Activated naive CD8-positive, alpha-beta T cell treated with anti-CD3 and anti-CD28 coated beads for 36 hours (primary cell): Measurements from ENCODE around the gene RANBP2. TPM values are rescaled to one million over a fixed set of nuclear protein-coding genes. Genes with fewer than 3 reads are reported as not detected.

Experiments used
- DNase-seq: peaks from one replicate; pipeline ENCODE4 v3.0.0; 2021
- H3K27ac Mint-ChIP-seq: one replicate; pipeline ENCODE4 v1.8.0; 2022; ENCODE audit warnings: mild to moderate bottlenecking, moderate library complexity, mixed read lengths
- H3K27me3 Mint-ChIP-seq: one replicate; pipeline ENCODE4 v1.8.0; 2022; ENCODE audit warnings: mild to moderate bottlenecking, mixed read lengths
- H3K36me3 Mint-ChIP-seq: one replicate; pipeline ENCODE4 v1.8.0; 2021; ENCODE audit warnings: mild to moderate bottlenecking, mixed read lengths
- H3K4me1 Mint-ChIP-seq: one replicate; pipeline ENCODE4 v1.8.0; 2021; ENCODE audit warnings: mixed read lengths
- H3K4me3 Mint-ChIP-seq: one replicate; pipeline ENCODE4 v1.8.0; 2022; ENCODE audit warnings: mild to moderate bottlenecking, moderate library complexity, mixed read lengths
- H3K9me3 Mint-ChIP-seq: one replicate; pipeline ENCODE4 v1.8.0; 2022; ENCODE audit warnings: mixed read lengths
- total RNA-seq, 2 experiments: library from RNA; stranded (reverse); gene quantifications; one replicate each; pipeline ENCODE4 v1.2.3, GENCODE V29; 2021

The RANBP2 gene
- total RNA-seq, 2 experiments from 2014 or later, result 78.5 to 81.4 TPM

DNA sequence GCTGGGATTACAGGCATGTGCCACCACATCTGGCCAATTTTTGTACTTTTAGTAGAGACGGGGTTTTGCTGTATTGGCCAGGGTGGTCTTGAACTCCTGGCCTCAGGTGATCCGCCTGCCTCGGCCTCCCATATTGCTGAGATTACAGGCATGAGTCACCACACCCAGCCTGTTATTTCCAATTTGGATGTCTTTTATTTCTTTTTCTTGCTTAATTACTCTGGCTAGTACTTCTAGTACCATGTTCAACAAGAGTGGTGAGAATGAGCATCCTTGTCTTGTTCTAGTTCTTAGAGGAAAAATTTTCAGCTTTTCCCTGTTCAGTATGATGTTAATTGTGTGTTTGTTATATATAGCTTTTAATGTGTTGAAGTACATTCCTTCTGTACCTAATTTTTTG, 90.7 kb downstream of the RANBP2 start:
- Mint-ChIP-seq H3K4me3 (no peak overlapping the region), H3K4me1 (no peaks in the 10 kb centered on the region), H3K9me3 (peaks cover 15% of the 10 kb centered on the region), H3K27ac (no peak overlapping the region), H3K27me3 (no peaks in the 10 kb centered on the region), H3K36me3 (peaks cover 60% of the 10 kb centered on the region)
- no peak for DNase-seq

DNA sequence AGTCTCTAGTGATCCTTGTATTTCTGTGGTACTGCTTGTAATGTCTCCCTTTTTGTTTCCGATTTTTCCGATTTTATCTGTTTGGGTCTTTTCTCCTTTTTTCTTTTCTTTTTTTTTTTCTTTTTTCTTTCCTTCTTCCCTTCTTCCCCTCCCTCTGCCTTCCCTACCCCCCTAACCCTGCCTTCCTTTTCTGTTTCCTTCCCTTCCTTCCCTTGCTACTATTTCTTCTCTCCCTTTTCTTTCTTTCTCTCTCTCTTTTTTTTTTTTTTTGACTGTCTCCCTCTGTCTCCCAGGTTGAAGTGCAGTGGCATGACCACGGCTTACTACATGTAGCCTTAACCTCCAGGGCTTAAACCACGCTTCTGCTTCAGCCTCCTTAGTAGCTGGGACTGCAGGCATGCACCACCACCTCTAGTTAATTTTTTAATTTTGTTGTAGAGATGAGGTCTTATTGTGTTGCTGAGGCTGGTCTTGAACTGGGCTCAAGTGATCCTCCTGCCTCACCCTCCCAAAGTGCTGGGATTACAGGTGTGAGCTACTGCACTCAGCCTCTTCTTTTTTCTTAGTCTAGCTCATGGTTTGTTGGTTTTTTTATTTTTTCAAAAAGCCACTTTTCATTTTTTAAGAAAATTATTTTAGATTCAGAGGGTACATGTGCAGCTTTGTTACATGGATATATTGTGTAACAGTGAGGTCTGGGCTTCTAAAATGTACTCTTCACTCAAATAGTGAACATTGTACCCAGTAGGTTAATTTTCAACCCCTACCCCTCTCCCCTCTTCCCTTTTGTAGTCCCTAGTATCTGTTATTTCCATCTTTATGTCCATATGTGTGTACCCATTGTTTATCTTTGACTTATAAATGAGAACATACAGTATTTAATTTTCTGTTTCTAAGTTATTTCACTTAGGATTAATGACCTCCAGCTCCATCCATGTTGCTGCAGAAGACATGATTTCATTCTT, 92.0 kb downstream of the RANBP2 start:
- Mint-ChIP-seq H3K27me3 (no peaks in the 10 kb centered on the region), H3K36me3 (peaks cover 60% of the 10 kb centered on the region), H3K9me3 (peaks cover 15% of the 10 kb centered on the region), H3K27ac (no peak overlapping the region), H3K4me3 (no peak overlapping the region), H3K4me1 (no peaks in the 10 kb centered on the region)
- DNase-seq, result no peak

DNA sequence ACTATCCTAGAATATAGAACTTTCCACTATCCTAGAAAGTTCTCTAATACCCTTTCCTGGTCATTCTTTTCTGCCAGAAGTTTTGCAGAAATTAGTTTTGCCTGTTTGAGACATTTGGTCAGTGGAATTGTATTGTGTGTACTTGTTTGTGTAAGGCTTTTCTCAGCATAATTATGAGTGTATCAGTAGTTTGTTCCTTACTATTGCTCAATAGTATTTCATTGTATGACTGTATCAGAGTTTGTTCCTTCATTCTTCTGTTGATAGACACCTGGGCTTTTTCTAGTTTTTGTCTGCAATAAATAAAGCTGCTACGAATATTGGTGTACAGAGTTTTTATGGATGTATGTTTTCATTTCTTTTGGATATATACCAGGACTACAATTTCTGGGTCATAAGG, 94.5 kb downstream of the RANBP2 start:
- peaks cover 60% of the 10 kb centered on the region for H3K36me3 Mint-ChIP-seq
- no peak overlapping the region for H3K4me3 Mint-ChIP-seq
- no peaks in the 10 kb centered on the region for H3K27me3 Mint-ChIP-seq
- no peak for DNase-seq
- H3K27ac Mint-ChIP-seq, result no peak overlapping the region
- no peaks in the 10 kb centered on the region for H3K4me1 Mint-ChIP-seq
- H3K9me3 Mint-ChIP-seq, result peaks cover 10% of the 10 kb centered on the region

DNA sequence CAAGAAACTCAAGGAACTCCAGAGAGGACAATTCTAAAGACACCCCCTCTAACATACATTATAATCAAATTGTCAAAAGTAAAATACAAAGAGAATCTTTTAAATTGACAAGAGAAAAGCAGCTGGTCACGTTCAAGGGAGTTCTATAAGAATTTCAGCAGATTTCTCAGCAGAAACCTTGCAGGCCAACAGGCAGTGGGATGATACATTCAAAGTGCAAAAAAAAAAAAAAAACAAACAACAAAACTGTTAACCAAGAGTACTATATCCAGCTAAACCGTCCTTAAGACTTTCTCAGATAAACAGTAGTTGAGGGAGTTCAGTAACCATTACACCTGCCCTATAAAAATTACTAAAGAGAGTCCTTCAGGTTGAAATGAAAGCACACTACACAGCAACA, 101.2 kb downstream of the RANBP2 start:
- no peaks in the 10 kb centered on the region for H3K27me3 Mint-ChIP-seq
- DNase-seq, result no peak
- H3K27ac Mint-ChIP-seq, result no peak overlapping the region
- peaks cover 10% of the 10 kb centered on the region for H3K9me3 Mint-ChIP-seq
- no peaks in the 10 kb centered on the region for H3K4me1 Mint-ChIP-seq
- H3K36me3 Mint-ChIP-seq, result peaks cover 51% of the 10 kb centered on the region
- no peak overlapping the region for H3K4me3 Mint-ChIP-seq

DNA sequence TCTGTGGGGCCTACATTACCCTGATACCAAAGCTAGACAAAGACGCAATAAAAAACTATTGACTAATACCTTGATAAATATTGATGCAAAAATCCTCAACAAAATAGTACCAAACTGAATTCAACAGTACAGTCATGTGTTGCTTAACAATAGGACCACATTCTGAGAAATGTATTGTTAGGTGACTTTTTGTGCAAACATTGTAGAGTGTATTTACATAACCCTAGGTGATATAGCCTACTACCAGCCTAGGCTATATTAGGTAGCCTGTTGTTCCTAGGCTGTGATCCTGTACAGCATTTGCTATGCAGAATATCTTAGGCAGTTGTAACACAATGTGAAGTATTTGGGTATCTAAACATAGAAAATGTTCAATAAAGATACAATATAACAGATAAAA, 104.0 kb downstream of the RANBP2 start:
- Mint-ChIP-seq H3K27me3 (no peaks in the 10 kb centered on the region), H3K36me3 (peaks cover 30% of the 10 kb centered on the region), H3K9me3 (peaks cover 10% of the 10 kb centered on the region), H3K4me3 (no peak overlapping the region), H3K4me1 (no peaks in the 10 kb centered on the region), H3K27ac (no peak overlapping the region)
- DNase-seq, result no peak

DNA sequence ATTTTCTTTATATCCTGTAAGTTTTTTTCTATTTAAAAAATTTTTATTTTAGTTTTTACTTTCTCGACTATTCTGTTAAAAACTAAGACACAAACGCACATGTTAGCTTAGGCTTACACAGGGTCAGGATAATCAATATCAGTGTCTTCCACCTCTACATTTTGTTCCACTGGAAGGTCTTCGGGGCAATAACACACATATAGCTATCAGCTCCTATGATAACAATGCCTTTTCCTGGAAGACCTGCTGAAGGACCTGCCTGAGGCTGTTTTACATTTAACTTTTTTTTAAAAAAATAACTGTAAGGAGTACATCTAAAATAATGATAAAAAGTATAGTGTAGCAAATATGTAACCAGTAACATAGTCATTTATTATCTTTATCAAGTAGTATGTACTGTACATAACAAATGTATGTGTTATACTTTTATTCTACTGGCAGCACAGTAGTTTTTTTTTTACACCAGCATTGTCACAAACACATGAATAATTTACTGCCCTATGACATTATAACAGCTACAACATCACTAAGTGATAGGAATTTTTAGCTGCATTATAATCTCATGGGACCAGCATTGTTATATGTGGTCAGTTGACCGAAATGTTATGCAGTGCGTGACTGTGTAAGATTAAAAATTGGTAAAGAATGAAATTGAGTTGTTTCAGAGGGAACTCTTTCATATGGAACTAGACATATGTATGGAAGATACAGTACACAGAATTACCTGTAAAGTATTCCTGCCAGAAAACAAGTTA, 105.2 kb downstream of the RANBP2 start:
- Mint-ChIP-seq H3K4me1 (no peaks in the 10 kb centered on the region), H3K9me3 (peaks cover 7% of the 10 kb centered on the region), H3K27me3 (no peaks in the 10 kb centered on the region), H3K36me3 (peaks cover 22% of the 10 kb centered on the region), H3K4me3 (no peak overlapping the region), H3K27ac (no peak overlapping the region)
- no peak for DNase-seq

DNA sequence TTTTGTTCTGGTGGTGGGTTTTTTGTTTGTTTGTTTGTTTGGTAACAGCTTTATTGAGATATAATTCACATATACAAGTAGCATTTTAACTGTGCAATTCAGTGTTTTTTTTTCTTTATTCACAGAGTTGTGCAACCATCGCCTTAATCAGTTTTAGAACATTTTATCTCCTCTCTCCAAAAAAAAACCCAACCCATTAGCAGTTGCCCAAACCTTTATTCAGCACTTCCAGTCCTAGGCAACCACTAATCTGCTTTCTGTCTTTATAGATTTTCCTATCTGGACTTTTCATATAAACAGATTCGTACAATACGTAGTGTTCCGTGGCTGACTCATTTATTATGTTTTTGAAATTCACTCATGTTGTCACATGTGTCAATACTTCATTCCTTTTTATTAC, 106.0 kb downstream of the RANBP2 start:
- Mint-ChIP-seq H3K4me1 (no peaks in the 10 kb centered on the region), H3K36me3 (peaks cover 14% of the 10 kb centered on the region), H3K9me3 (no peaks in the 10 kb centered on the region), H3K27ac (no peak overlapping the region), H3K4me3 (no peak overlapping the region), H3K27me3 (no peaks in the 10 kb centered on the region)
- DNase-seq, result no peak

DNA sequence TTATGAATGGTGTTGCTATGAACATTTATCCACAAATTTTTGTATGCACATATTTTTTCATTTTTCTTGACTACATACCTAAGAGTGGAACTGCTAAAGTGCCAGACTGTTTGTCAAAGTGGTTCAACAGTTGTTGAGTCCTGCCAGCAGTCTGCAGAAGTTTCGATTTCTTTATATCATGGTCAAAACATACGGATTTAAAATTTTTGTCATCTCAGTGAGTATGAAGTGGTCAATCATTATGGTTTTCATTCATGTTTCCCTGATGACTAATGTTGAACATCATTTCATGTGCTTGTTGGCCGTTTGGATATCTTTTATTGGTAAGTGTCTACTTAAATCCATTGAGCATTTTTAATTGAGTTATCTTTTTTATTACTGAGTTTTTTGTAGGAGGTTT, 106.5 kb downstream of the RANBP2 start:
- Mint-ChIP-seq H3K4me1 (no peaks in the 10 kb centered on the region), H3K4me3 (no peak overlapping the region), H3K27ac (no peak overlapping the region), H3K9me3 (no peaks in the 10 kb centered on the region), H3K27me3 (no peaks in the 10 kb centered on the region), H3K36me3 (peaks cover 11% of the 10 kb centered on the region)
- no peak for DNase-seq

DNA sequence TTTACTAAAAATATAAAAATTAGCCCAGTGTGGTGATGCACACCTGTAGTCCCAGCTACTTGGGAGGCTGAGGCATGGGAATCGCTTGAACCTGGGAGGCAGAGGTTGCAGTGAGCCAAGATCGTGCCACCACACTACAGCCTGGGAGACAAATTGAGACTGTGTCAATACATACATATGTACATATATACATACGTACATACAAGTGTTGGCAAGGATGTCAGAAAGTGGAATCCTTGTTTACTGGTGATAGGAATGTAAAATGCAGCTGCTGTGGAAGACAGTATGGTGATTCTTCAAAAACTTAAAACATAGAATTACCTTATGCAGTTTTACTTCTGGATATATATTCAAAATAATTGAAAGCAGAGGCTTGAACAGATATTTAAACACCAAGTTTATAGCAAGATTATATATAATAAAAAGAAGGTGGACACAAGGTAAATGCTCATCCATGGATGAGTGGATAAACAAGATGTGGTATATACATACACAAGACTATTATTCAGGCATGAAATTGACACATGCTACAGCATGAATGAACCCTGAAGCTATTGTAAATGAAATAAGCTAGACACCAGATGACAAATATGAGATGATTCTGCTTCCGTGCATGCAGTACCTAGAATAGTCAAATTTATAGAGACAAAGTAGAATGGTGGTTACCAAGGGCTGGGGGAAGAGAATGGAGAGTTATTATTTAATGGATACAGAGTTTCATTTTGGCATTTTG, 110.5 kb downstream of the RANBP2 start:
- Mint-ChIP-seq H3K27ac (no peak overlapping the region), H3K4me1 (peaks cover 7% of the 10 kb centered on the region), H3K27me3 (no peaks in the 10 kb centered on the region), H3K9me3 (no peaks in the 10 kb centered on the region), H3K36me3 (peaks cover 11% of the 10 kb centered on the region), H3K4me3 (no peak overlapping the region)
- no peak for DNase-seq

DNA sequence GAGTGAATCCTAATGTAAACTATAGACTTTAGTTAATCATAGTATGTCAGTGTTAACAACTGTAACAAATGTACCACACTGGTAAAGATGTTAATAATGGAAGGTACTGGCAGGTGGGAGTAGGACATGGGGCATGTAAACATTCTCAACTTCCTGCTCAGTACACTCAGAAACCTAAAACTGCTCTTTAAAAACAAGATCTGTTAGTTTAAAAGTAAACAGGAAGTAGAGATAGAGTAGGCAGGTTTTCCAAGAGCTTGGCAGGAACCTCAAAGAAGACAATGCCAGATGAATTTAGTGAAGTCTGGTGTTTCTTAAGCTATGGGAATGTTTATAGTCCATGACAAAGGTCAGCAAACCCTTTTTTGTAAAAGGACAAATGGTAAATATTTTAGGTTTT, 113.9 kb downstream of the RANBP2 start:
- Mint-ChIP-seq H3K36me3 (peaks cover 31% of the 10 kb centered on the region), H3K27ac (no peak overlapping the region), H3K4me1 (peaks cover 7% of the 10 kb centered on the region), H3K4me3 (no peak overlapping the region), H3K27me3 (no peaks in the 10 kb centered on the region), H3K9me3 (peaks cover 6% of the 10 kb centered on the region)
- DNase-seq, result no peak

DNA sequence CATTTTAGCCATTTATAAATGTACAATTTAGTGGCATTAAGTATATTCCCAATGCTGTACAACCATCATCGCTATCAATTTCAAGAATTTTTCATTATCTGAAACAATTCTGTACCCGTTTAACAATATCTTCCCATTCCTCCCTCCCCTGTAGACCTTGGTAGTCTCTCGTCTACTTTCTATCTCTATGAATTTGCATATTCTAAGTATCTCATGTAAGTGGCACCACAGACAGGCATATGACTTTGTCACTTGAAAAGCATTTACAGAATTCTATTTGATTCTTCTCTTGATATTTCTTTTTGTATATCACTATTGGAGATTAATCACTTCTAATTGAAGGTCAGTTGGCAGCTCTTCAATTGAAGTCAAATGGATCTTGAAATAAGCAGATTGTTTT, 115.3 kb downstream of the RANBP2 start:
- H3K9me3 Mint-ChIP-seq, result peaks cover 6% of the 10 kb centered on the region
- no peak overlapping the region for H3K4me3 Mint-ChIP-seq
- no peak overlapping the region for H3K27ac Mint-ChIP-seq
- H3K36me3 Mint-ChIP-seq, result peaks cover 35% of the 10 kb centered on the region
- no peak for DNase-seq
- H3K4me1 Mint-ChIP-seq, result peaks cover 7% of the 10 kb centered on the region
- H3K27me3 Mint-ChIP-seq, result no peaks in the 10 kb centered on the region

DNA sequence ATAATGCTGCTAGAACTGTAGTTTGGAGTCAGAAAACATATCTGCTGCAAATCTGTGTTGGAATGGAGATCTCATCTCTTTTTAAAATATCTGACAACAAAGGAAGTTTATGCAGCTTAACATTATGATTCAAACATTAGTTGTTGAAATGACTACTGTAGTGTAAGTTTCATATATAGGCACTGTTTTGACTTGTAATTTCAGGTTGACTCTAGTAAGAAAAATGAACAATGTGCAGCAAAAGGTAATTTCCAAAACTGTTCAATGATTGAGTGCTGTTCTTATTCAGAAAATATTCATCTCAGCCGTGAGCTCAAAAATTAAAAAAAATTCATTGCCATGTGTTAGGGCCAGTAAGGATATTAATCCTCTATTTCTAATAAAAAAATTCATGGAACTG, 115.8 kb downstream of the RANBP2 start:
- no peak overlapping the region for H3K4me3 Mint-ChIP-seq
- peaks cover 7% of the 10 kb centered on the region for H3K4me1 Mint-ChIP-seq
- no peaks in the 10 kb centered on the region for H3K27me3 Mint-ChIP-seq
- no peak overlapping the region for H3K27ac Mint-ChIP-seq
- peaks cover 6% of the 10 kb centered on the region for H3K9me3 Mint-ChIP-seq
- peaks cover 39% of the 10 kb centered on the region for H3K36me3 Mint-ChIP-seq
- DNase-seq, result no peak
